Activated T-cell treated with anti-CD3 and anti-CD28 coated beads, Interleukin-2, amount 50 U/mL, for 48 hours (primary cell): ENCODE data around the gene LMTK3.
"Not testable (repeated sequence)": the region's sequence is repeated elsewhere in the genome, so short reads cannot be mapped to it uniquely, and the experiment has no call there.

Source experiments
- DNase-seq, 2 experiments: peaks; one replicate each; pipeline ENCODE4 v3.0.0-alpha.2; 2020

The LMTK3 gene

DNA sequence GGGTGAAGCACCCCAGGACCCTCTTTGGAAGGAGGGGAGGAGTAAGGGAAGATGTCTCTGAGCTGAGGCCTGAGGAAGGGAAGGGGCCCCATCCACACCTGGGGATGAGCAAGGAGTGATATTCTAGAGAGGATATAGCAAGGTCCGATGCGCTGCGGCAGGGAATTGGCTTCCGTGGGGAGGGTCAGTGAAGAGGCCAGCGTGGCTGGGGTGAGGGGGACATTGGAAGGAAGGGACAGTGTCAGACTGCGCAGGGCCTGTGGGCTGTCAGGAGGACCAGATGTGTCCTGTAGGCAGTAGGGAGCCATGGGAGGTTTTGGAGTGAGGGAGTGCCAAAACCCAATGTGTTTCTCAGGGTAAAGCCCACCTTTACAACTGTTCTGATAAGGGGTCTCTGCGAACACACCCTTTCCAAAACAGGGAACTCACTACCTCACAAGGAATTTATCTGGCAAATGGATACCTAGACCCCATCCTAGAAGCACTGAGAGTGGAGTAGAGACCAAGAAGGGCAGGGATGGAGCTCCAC lies 3.7 kb downstream of the LMTK3 start:
- no peak for DNase-seq

DNA sequence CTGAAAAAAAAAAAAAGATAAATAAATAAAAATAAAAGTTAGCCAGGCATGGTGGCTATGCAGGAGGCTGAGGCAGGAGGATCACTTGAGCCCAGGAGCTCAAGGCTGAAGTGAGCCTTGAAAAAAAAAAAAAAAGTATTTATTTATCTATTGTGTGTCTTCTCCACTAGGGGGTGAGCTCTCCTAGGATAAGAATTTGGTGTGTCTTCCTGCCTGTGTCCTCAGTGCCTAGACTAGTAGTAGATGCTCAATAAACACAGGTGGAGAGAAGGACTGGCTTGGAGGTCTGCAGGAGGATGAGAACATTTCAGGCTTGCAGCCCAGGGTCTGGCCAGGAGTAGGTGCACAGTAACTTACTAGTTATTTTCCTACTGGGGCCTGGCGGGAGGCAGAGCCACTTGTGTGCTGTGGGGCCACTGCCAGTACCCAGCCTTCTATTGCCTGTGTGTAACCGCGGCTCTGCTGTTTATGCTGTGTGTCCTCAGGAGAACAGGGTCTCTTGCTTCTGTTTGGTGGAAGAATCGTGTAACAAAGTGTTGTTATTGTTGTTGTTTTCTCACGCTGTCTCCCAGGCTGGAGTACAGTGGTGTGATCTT lies 5.4 kb downstream of the LMTK3 start:
- peak in 1 of 2 experiments; percentile 39 for DNase-seq

GRCh38 chr19:48502350-48503018 lies 9.2 kb downstream of the LMTK3 start:
- DNase-seq, result no peak

GRCh38 chr19:48501494-48502349 lies 9.9 kb downstream of the LMTK3 start:
- DNase-seq, result peak; percentile 80 to 84

- no peak for DNase-seq
Measured at GRCh38 chr19:48500830-48501493, 10.7 kb downstream of the LMTK3 start.

GRCh38 chr19:48499316-48500090 lies 12.1 kb downstream of the LMTK3 start:
- no peak for DNase-seq

DNA sequence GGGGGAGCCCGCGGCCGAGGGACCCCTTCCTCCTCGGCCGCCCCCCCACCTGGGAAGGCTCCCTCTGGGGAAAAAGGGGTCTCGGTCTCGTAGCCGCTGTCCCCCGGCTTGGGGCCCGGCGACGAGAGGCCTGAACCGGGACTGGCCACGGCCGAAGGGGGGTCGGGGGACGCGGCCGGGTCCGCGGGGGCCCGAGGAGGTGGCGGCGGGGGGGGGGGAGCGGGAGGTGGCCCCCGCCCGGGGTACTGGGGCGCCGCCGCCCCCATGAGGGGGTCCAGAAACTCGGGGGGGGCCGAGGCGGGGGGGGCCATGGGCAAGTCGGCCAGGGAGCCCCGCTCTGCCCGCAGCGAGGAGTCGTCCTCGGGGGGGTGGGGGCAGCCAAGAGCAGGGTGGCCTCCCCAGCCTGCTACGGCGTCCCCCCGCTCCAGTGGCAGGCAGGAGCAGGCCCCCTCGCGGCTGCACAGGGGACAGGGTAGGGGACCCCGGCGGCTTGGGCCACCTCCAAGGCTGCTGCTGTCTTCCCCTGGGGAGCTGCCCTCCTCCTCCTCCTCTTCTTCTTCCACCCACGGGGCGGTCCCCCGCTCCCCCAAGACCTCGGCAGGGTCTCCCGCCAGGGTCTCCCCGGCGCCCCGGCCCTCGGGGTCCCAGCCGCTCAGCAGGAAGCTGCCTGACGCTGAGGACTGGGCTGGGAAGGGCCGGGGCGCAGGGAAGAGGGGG lies 12.9 kb downstream of the LMTK3 start:
- DNase-seq, result no peak

- no peak for DNase-seq
Measured at GRCh38 chr19:48497728-48498594, 13.7 kb downstream of the LMTK3 start.

GRCh38 chr19:48496959-48497727 lies 14.5 kb downstream of the LMTK3 start:
- DNase-seq, result no peak

DNA sequence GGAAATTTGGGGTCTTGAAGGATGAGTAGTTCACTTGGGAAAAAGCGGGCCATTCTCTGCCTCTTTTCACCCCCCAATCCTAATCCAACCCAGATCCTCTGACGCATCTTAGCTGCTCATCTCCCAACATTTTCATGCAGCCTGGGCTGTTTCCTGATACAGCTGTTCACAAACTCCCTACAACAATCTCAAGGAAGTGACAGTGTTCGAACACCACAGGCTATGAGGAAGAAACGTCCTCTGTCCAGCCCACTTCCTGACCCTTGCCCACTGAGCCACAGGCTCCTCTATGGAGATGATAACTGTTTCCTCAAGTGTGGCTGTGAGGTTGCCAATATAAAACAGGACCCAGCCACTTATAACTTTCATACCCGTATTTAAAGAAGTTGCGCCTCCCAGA lies 16.2 kb downstream of the LMTK3 start:
- no peak for DNase-seq

DNA sequence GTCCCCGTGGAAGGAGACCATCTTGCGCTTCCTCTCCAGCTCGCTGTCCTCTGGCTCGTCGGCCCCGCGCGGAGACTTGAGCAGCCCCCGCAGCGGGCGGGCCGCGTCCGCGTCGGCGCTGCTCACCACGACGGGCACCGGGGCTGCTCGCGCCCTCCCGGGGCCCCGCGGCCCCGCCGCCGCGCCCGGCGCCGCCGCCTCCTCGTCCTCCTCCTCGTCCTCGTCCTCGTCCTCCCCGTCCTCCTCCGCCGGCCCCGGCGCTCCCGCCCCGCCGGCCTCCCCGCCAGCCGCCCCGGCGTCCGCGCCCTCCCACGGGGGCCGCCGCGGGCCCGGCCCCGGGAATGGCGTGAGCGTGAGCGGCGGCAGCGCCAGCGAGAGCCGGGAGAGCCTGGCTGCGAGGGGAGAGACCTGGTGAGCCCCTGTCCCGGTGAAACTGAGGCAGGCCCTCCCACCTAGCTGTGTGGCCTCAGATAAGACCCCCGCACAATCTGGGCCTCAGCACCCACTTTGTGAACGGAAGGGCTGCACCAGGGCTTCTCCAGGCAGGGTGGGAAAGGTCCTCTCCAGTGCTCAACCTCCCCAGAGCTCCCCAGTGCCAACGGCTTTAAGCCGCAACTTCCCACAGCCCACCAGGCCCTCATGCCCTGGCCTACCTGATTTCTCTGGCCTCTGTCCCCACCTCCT lies 17.8 kb downstream of the LMTK3 start:
- DNase-seq, result no peak

GRCh38 chr19:48492925-48493717 lies 18.5 kb downstream of the LMTK3 start:
- peak; percentile 91 for DNase-seq

DNA sequence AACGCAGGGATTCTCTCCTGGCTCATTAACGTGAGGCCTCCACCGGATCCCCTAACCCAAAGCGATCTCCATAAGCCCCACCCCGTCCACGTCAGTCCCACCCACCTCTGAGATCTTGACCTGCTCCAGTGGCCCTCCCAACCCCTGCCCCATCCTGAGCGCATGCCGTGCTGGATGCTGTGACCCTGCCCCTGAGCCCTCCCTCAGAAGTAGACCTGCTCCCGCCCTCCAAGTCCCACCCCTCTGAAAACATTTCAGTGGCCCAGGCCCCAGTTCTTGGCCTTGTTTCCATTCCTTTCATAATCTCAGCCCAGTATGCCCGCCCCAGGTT lies 19.9 kb downstream of the LMTK3 start:
- DNase-seq, result no peak

GRCh38 chr19:48490981-48491792 lies 20.4 kb downstream of the LMTK3 start:
- DNase-seq, result peak; percentile 69 to 76

GRCh38 chr19:48489608-48490216 lies 21.9 kb downstream of the LMTK3 start:
- DNase-seq, result peak; percentile 90 to 92

DNA sequence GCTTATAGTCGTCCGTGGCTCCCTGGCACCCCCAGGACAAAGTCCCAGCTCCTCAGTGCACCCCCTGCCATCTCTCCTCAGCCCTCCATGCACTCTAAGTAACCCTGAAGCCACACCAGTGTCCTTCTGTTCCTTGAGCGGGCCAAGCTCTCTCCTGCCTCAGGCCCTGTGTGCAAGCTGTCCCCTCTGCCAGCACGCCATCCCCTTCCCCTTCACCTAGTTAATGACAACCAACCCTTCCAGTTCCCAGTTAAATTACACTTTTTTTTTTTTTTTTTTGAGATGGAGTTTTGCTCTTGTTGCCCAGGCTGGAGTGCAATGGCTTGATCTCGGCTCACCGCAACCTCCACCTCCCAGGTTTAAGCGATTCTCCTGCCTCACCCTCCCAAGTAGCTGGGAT lies 23.2 kb downstream of the LMTK3 start:
- DNase-seq, result not testable (repeated sequence)

GRCh38 chr19:48487948-48488347 lies 23.7 kb downstream of the LMTK3 start:
- no peak for DNase-seq
